Body of pancreas (tissue), 4 donors: ENCODE data around the gene MUC12. TPM values are rescaled to one million over a fixed set of nuclear protein-coding genes. Genes with fewer than 3 reads are reported as not detected.

Source experiments
- ATAC-seq: fragments of 150-250 bp; one replicate; pipeline ENCODE4 v1.9.1; 2016
- DNase-seq, 4 donors: peaks; one replicate each; pipeline ENCODE4 v3.0.0-alpha.2; 2019
- H3K27ac ChIP-seq, 4 donors: fragments of 200-600 bp; sonication (generic); 1 replicate in 3 of 4; 2 replicates in 1 of 4; pipeline versions ENCODE4 v1.5.1 to v1.6.1; 2016 to 2019; ENCODE audit warnings: mild to moderate bottlenecking in 1 of 4, mixed read lengths in 1 of 4, moderate library complexity in 1 of 4
- H3K27me3 ChIP-seq, 2 donors: fragments of 200-600 bp; sonication (generic); one replicate each; pipeline ENCODE4 v1.6.0; 2016; ENCODE audit warnings: mild to moderate bottlenecking in 1 of 2
- H3K36me3 ChIP-seq, 2 donors: fragments of 200-600 bp; sonication (generic); replicated peaks in 1 of 2; 2 replicates each; pipeline ENCODE4 v1.5.1; 2016; ENCODE audit warnings: low read depth in 2 of 2; ENCODE audit not compliant: insufficient read depth in 1 of 2
- H3K4me1 ChIP-seq: fragments of 200-600 bp; sonication (generic); one replicate; pipeline ENCODE4 v1.6.0; 2016
- H3K4me3 ChIP-seq, 2 donors: fragments of 200-600 bp; sonication (generic); 1 replicate in 1 of 2; 2 replicates in 1 of 2; pipeline ENCODE4 v1.5.1; 2016 to 2019
- H3K9me3 ChIP-seq, 3 donors: fragments of 200-600 bp; sonication (generic); 1 replicate in 2 of 3; 2 replicates in 1 of 3; pipeline ENCODE4 v1.5.1; 2016
- CTCF ChIP-seq, 7 experiments: fragments of 450-650 bp in 4 of 7; fragments of 200-600 bp in 3 of 7; sonication (generic) in 3 of 7; IDR thresholded peaks; one replicate each; pipeline ENCODE4 v1.5.1; 2016 to 2019; ENCODE audit warnings: antibody characterized with exemption in 7 of 7
- POLR2A ChIP-seq, 3 donors: fragments of 450-650 bp; IDR thresholded peaks; one replicate each; pipeline ENCODE4 v1.6.1; 2016; ENCODE audit warnings: antibody characterized with exemption in 3 of 3, mild to moderate bottlenecking in 2 of 3
- WGBS, 2 donors: methylation state at CpG; one replicate each; pipeline ENCODE4 v1.1.5; 2017; 5-methylcytosine and 5-hydroxymethylcytosine counted together
- intact Hi-C: fragments of 100-400 bp; cut with DNase I; formaldehyde crosslinking; loops from one replicate; pipeline ENCODE4 v1.15.1; 2023
- total RNA-seq, 2 donors: library from RNA; depleted of rRNA; stranded (reverse); fragments of >200 nt; gene quantifications; one replicate each; pipeline ENCODE4 v1.1.0, GENCODE V29; 2016

Gene MUC12
- total RNA-seq, 2 donors from 2014 or later, result not detected

- intact Hi-C loops, result no loop called here
- Histone ChIP-seq H3K27me3 (peaks cover 0 to 35% of the 10 kb centered on the region in 2 donors), H3K36me3 (no peaks in the 10 kb centered on the region), H3K4me3 (no peak overlapping the region), H3K4me1 (peaks cover 19% of the 10 kb centered on the region), H3K27ac (no peak overlapping the region), H3K9me3 (no peaks in the 10 kb centered on the region)
- DNase-seq (no peak), ATAC-seq (no peak)
- WGBS, 2 donors, result 8 to 19% methylated on average over 2 to 3 of the region's 3 CpGs
- TF ChIP-seq POLR2A (IDR thresholded peaks at IDR 0.05) (no peak), CTCF (IDR thresholded peaks at IDR 0.05) (no peak)
Measured at GRCh38 chr7:100968650-100969049, 715 bp upstream of the MUC12 start.

- Histone ChIP-seq H3K9me3 (no peaks in the 10 kb centered on the region), H3K4me3 (no peak overlapping the region), H3K36me3 (no peaks in the 10 kb centered on the region), H3K27me3 (peaks cover 0 to 17% of the 10 kb centered on the region in 2 donors), H3K4me1 (peaks cover 7% of the 10 kb centered on the region), H3K27ac (no peak overlapping the region)
- 37 to 39% methylated on average over 14 of the region's 14 CpGs for WGBS, 2 donors
- DNase-seq (no peak), ATAC-seq (no peak)
- intact Hi-C loops, result no loop called here
- TF ChIP-seq CTCF (IDR thresholded peaks at IDR 0.05) (no peak), POLR2A (IDR thresholded peaks at IDR 0.05) (no peak)
Measured at GRCh38 chr7:100971111-100972001, 2.0 kb downstream of the MUC12 start.

- no peak overlapping the region for H3K4me3 ChIP-seq
- 32 to 41% methylated on average over 7 of the region's 7 CpGs for WGBS, 2 donors
- H3K9me3 ChIP-seq, result no peaks in the 10 kb centered on the region
- no peak for DNase-seq
- peaks cover 0 to 11% of the 10 kb centered on the region in 2 donors for H3K27me3 ChIP-seq
- H3K36me3 ChIP-seq, result no peaks in the 10 kb centered on the region
- TF ChIP-seq POLR2A (IDR thresholded peaks at IDR 0.05), result no peak
- no peak for TF ChIP-seq CTCF (IDR thresholded peaks at IDR 0.05)
- no peak for ATAC-seq
- H3K4me1 ChIP-seq, result peaks cover under 1% of the 10 kb centered on the region
- intact Hi-C loops, result no loop called here
- no peak overlapping the region for H3K27ac ChIP-seq
Measured at GRCh38 chr7:100972002-100972347, 2.6 kb downstream of the MUC12 start.

- no peak for ATAC-seq
- DNase-seq, result no peak
- TF ChIP-seq CTCF (IDR thresholded peaks at IDR 0.05) (no peak), POLR2A (IDR thresholded peaks at IDR 0.05) (no peak)
- no peak overlapping the region for H3K4me3 ChIP-seq
- no peaks in the 10 kb centered on the region for H3K36me3 ChIP-seq
- H3K4me1 ChIP-seq, result no peaks in the 10 kb centered on the region
- no peaks in the 10 kb centered on the region for H3K9me3 ChIP-seq
- WGBS, 2 donors, result 89 to 93% methylated on average over 2 of the region's 2 CpGs
- no peak overlapping the region for H3K27ac ChIP-seq
- intact Hi-C loops, result no loop called here
- H3K27me3 ChIP-seq, result peaks cover 0 to 5% of the 10 kb centered on the region in 2 donors
Measured at GRCh38 chr7:100974021-100974420, 4.7 kb downstream of the MUC12 start.

GRCh38 chr7:100975371-100975821, 6.0 kb downstream of the MUC12 start:
- Histone ChIP-seq H3K27me3 (no peaks in the 10 kb centered on the region), H3K36me3 (no peaks in the 10 kb centered on the region), H3K4me1 (no peaks in the 10 kb centered on the region), H3K4me3 (no peak overlapping the region), H3K27ac (no peak overlapping the region), H3K9me3 (no peaks in the 10 kb centered on the region)
- no peak for TF ChIP-seq POLR2A (IDR thresholded peaks at IDR 0.05)
- no peak for TF ChIP-seq CTCF (IDR thresholded peaks at IDR 0.05)
- intact Hi-C loops, result no loop called here
- 51 to 58% methylated on average over 3 of the region's 3 CpGs for WGBS, 2 donors
- DNase-seq, result no peak
- no peak for ATAC-seq
